ENCODE data around the gene FBXO24.

GRCh38 chr7:100639995-100640516, 53.9 kb downstream of the FBXO24 start:
- TF ChIP-seq, protein P1, sequence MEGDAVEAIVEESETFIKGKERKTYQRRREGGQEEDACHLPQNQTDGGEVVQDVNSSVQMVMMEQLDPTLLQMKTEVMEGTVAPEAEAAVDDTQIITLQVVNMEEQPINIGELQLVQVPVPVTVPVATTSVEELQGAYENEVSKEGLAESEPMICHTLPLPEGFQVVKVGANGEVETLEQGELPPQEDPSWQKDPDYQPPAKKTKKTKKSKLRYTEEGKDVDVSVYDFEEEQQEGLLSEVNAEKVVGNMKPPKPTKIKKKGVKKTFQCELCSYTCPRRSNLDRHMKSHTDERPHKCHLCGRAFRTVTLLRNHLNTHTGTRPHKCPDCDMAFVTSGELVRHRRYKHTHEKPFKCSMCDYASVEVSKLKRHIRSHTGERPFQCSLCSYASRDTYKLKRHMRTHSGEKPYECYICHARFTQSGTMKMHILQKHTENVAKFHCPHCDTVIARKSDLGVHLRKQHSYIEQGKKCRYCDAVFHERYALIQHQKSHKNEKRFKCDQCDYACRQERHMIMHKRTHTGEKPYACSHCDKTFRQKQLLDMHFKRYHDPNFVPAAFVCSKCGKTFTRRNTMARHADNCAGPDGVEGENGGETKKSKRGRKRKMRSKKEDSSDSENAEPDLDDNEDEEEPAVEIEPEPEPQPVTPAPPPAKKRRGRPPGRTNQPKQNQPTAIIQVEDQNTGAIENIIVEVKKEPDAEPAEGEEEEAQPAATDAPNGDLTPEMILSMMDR (conservative IDR thresholded peaks at IDR 0.05 in 1 of 2, IDR thresholded peaks at IDR 0.05 in 1 of 2; ENCODE audit: low read depth in 1 of 2, low read length in 2 of 2): no peak
- no peak for TF ChIP-seq EZH2 (IDR thresholded peaks at IDR 0.05; ENCODE audit: low read length, missing control alignments)
